SK-N-SH treated with all-trans-retinoic acid at 6 μM for 48 hours (cell line): ENCODE measurements around the gene RELL1.

Source experiments
- ATAC-seq: fragments of 200-7000 bp; cut with Tn5 transposase; 3 replicates; pipeline ENCODE4 v1.9.1; 2020; ENCODE audit warnings: mild to moderate bottlenecking, moderate library complexity
- CREB5 ChIP-seq: fragments of 250-450 bp; sonication (Bioruptor Pico); IDR thresholded peaks from 2 replicates; pipeline ENCODE4 v1.5.1; 2020; ENCODE audit warnings: low read depth, mild to moderate bottlenecking, moderate library complexity
- CSDC2 ChIP-seq: fragments of 250-450 bp; sonication (Bioruptor Pico); IDR thresholded peaks from 2 replicates; pipeline ENCODE4 v1.5.0; 2020; ENCODE audit warnings: mild to moderate bottlenecking, moderate library complexity
- ESRRG ChIP-seq: fragments of 250-450 bp; sonication (Bioruptor Pico); IDR thresholded peaks from 2 replicates; pipeline ENCODE4 v1.6.1; 2021; ENCODE audit warnings: mild to moderate bottlenecking
- GLIS3 ChIP-seq: fragments of 250-450 bp; sonication (Bioruptor Pico); IDR thresholded peaks from 2 replicates; pipeline ENCODE4 v1.5.0; 2020; ENCODE audit warnings: mild to moderate bottlenecking, moderate library complexity
- ISL1 ChIP-seq: fragments of 250-450 bp; sonication (Bioruptor Pico); IDR thresholded peaks from 2 replicates; pipeline ENCODE4 v2.1.2; 2022; ENCODE audit warnings: mild to moderate bottlenecking, moderate library complexity
- OSR1 ChIP-seq: fragments of 250-450 bp; sonication (Bioruptor Pico); IDR thresholded peaks from 2 replicates; pipeline ENCODE4 v1.8.0; 2022; ENCODE audit warnings: moderate library complexity, mild to moderate bottlenecking, inconsistent platforms
- PATZ1 ChIP-seq: fragments of 250-450 bp; sonication (Bioruptor Pico); IDR thresholded peaks from 2 replicates; pipeline ENCODE4 v1.8.0; 2020; ENCODE audit warnings: mild to moderate bottlenecking, moderate library complexity, borderline replicate concordance
- PPARA ChIP-seq: fragments of 250-450 bp; sonication (Bioruptor Pico); IDR thresholded peaks from 2 replicates; pipeline ENCODE4 v1.5.0; 2020; ENCODE audit warnings: mild to moderate bottlenecking, borderline replicate concordance
- RARB ChIP-seq: fragments of 250-450 bp; sonication (Bioruptor Pico); IDR thresholded peaks from 2 replicates; pipeline ENCODE4 v1.8.0; 2021; ENCODE audit warnings: mild to moderate bottlenecking, moderate library complexity
- SNAI2 ChIP-seq: fragments of 250-450 bp; sonication (Bioruptor Pico); IDR thresholded peaks from 2 replicates; pipeline ENCODE4 v1.5.0; 2020; ENCODE audit warnings: mild to moderate bottlenecking, moderate library complexity
- TCF4 ChIP-seq: fragments of 250-450 bp; sonication (Bioruptor Pico); IDR thresholded peaks from 2 replicates; pipeline ENCODE4 v1.8.0; 2021; ENCODE audit warnings: mild to moderate bottlenecking, moderate library complexity, borderline replicate concordance
- TOX ChIP-seq: fragments of 250-450 bp; sonication (Bioruptor Pico); IDR thresholded peaks from 2 replicates; pipeline ENCODE4 v1.8.0; 2021; ENCODE audit warnings: mild to moderate bottlenecking, moderate library complexity, borderline replicate concordance
- TSHZ2 ChIP-seq: fragments of 250-450 bp; sonication (Bioruptor Pico); IDR thresholded peaks from 2 replicates; pipeline ENCODE4 v1.5.0; 2020; ENCODE audit warnings: mild to moderate bottlenecking, moderate library complexity
- ZC3H10 ChIP-seq: fragments of 250-450 bp; sonication (Bioruptor Pico); IDR thresholded peaks from 2 replicates; pipeline ENCODE4 v1.5.1; 2021; ENCODE audit warnings: mild to moderate bottlenecking, moderate library complexity
- ZFP3 ChIP-seq: fragments of 250-450 bp; sonication (Bioruptor Pico); IDR thresholded peaks from 2 replicates; pipeline ENCODE4 v1.5.0; 2020; ENCODE audit warnings: mild to moderate bottlenecking, moderate library complexity
- ZFP30 ChIP-seq: fragments of 450-650 bp; formaldehyde crosslinking; IDR thresholded peaks from 2 replicates; pipeline ENCODE4 v1.5.0; 2022; ENCODE audit warnings: mild to moderate bottlenecking, moderate library complexity
- ZNF565 ChIP-seq: fragments of 450-650 bp; formaldehyde crosslinking; conservative IDR thresholded peaks from 2 replicates; pipeline ENCODE4 v1.5.0; 2020; ENCODE audit warnings: low read depth, mild to moderate bottlenecking, moderate library complexity
- ZNF70 ChIP-seq: fragments of 450-650 bp; formaldehyde crosslinking; IDR thresholded peaks from 2 replicates; pipeline ENCODE4 v1.5.0; 2020; ENCODE audit warnings: mild to moderate bottlenecking, moderate library complexity
- ZNF8 ChIP-seq: fragments of 450-650 bp; formaldehyde crosslinking; IDR thresholded peaks from 2 replicates; pipeline ENCODE4 v1.5.0; 2020; ENCODE audit warnings: mild to moderate bottlenecking, moderate library complexity

The RELL1 gene

GRCh38 chr4:37734989-37735388 is 48.8 kb upstream of the RELL1 start:
- no peak for ATAC-seq
- TF ChIP-seq ZFP30 (CRISPR knock-in tag) (no peak), OSR1 (CRISPR knock-in tag) (no peak), GLIS3 (CRISPR knock-in tag) (no peak)

GRCh38 chr4:37733240-37733867 is 47.2 kb upstream of the RELL1 start:
- ATAC-seq: no peak
- TF ChIP-seq RARB (no peak), TOX (CRISPR knock-in tag) (no peak), SNAI2 (CRISPR knock-in tag) (no peak), ZNF8 (no peak), CSDC2 (CRISPR knock-in tag) (no peak), TSHZ2 (CRISPR knock-in tag) (no peak), ZC3H10 (CRISPR knock-in tag) (no peak), PPARA (CRISPR knock-in tag) (no peak), ZFP3 (CRISPR knock-in tag) (no peak)

GRCh38 chr4:37732526-37733186 is 46.5 kb upstream of the RELL1 start:
- TF ChIP-seq ZNF565 (CRISPR knock-in tag) (no peak), GLIS3 (CRISPR knock-in tag) (no peak), TCF4 (CRISPR knock-in tag) (no peak), RARB (no peak), ESRRG (CRISPR knock-in tag) (no peak), ISL1 (CRISPR knock-in tag) (no peak), ZFP3 (CRISPR knock-in tag) (no peak), TSHZ2 (CRISPR knock-in tag) (no peak), PATZ1 (CRISPR knock-in tag) (no peak), CREB5 (CRISPR knock-in tag) (no peak), CSDC2 (CRISPR knock-in tag) (no peak), ZNF70 (no peak)
- no peak for ATAC-seq

GRCh38 chr4:37729649-37730004 is 43.5 kb upstream of the RELL1 start:
- TF ChIP-seq RARB: no peak
- ATAC-seq: no peak
